OCI-LY3 (cell line): Measurements from ENCODE around the gene MIDN.

ENCODE experiments used
- EZH2phosphoT487 ChIP-seq: fragments of 200-600 bp; shearing (Covaris generic); IDR thresholded peaks from 2 replicates; pipeline ENCODE4 v1.6.1; 2018; ENCODE audit warnings: antibody characterized with exemption, mixed run types, low read depth
- TF ChIP-seq, protein P1 (sequence below): fragments of 200-600, 300-600 bp; sonication (generic); IDR thresholded peaks from 2 replicates; pipeline ENCODE4 v1.5.1; 2014; ENCODE audit warnings: antibody characterized with exemption, low read length, low read depth

DNA sequence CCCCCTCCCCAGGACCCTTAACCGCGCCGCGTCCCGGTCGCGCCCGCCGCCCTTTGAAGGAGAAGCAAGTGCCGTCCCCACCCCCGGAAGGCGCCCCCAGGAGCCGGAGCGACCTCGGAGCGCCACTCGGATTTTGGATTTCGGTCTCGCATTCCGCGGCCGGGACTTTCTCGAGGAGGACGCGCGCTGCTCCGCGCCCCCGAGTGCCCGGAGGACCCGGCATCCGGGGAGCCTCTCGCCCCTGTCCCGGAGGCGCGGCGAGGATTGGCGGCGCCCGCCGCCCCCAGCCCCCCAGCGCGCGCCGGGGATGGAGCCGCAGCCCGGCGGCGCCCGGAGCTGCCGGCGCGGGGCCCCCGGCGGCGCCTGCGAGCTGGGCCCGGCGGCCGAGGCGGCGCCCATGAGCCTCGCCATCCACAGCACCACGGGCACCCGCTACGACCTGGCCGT is 1.6 kb downstream of the MIDN start:
- TF ChIP-seq, protein P1, sequence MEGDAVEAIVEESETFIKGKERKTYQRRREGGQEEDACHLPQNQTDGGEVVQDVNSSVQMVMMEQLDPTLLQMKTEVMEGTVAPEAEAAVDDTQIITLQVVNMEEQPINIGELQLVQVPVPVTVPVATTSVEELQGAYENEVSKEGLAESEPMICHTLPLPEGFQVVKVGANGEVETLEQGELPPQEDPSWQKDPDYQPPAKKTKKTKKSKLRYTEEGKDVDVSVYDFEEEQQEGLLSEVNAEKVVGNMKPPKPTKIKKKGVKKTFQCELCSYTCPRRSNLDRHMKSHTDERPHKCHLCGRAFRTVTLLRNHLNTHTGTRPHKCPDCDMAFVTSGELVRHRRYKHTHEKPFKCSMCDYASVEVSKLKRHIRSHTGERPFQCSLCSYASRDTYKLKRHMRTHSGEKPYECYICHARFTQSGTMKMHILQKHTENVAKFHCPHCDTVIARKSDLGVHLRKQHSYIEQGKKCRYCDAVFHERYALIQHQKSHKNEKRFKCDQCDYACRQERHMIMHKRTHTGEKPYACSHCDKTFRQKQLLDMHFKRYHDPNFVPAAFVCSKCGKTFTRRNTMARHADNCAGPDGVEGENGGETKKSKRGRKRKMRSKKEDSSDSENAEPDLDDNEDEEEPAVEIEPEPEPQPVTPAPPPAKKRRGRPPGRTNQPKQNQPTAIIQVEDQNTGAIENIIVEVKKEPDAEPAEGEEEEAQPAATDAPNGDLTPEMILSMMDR: no peak
- TF ChIP-seq EZH2phosphoT487: no peak
